A549 treated with Mapracorat at 1 μM for 4 hours (cell line): ENCODE results near the gene TRIM49B. TPM values are rescaled to one million over a fixed set of nuclear protein-coding genes. Genes with fewer than 3 reads are reported as not detected.

Source experiments
- total RNA-seq: library from RNA; stranded (reverse); fragments of 200-300 nt; extraction: Qiagen RNA extraction; gene quantifications from 5 replicates; pipeline ENCODE4 v1.2.3, GENCODE V29; 2022

The TRIM49B gene, protein sequence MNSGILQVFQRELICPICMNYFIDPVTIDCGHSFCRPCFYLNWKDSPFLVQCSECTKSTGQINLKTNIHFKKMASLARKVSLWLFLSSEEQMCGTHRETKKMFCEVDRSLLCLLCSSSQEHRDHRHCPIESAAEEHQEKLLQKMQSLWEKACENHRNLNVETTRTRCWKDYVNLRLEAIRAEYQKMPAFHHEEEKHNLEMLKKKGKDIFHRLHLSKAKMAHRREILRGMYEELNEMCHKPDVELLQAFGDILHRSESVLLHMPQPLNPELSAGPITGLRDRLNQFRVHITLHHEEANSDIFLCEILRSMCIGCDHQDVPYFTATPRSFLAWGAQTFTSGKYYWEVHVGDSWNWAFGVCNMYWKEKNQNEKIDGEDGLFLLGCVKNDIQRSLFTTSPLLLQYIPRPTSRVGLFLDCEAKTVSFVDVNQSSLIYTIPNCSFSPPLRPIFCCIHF
- not detected in 5 replicates for total RNA-seq

DNA sequence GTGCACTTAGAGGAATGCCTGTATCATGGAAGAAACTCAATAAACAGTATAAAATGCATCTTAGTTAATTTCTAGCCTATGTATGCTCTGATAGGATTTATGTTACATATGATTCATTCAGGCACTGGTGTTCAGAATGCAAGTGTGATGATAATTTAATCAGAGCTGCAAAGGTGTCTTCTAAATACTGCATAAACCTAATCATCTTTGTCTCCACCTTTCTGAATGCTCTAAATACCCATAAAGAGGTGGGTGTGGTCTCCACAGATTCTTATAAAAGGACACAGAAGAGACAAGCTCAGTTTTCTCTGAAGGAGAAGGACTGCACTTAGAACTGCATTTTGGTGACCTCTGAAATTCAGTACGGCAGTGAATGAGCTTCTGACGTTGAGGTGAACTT is at the start of gene TRIM49B:
Gene TRIM49B (plus strand): TSS at position 301 of the 400 bp plus-strand sequence. CDS start 2,777 bp downstream, outside the sequence.

DNA sequence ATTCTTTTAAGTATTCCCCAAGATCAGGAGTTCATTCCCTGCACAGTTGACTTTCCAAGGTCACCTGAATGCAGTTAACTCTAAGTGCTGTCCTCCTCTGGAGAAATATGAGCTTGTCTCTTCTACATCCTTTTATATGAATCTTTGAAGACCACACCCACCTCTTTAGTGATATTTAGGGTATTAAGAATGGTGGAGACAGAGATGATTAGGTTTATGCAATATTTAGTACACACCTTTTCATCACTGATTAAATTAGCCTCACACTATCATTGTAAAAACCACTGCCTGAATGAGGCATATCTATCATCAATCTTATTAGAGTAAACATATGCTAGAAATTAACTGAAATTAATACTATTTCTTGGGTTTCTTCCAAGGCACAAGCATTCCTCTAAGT is 44.8 kb upstream of the TRIM49B start, which contains the start of gene TRIM51G:
Gene TRIM51G (minus strand): TSS at position 101 of the 400 bp plus-strand sequence. CDS start 2,190 bp downstream, outside the sequence.

DNA sequence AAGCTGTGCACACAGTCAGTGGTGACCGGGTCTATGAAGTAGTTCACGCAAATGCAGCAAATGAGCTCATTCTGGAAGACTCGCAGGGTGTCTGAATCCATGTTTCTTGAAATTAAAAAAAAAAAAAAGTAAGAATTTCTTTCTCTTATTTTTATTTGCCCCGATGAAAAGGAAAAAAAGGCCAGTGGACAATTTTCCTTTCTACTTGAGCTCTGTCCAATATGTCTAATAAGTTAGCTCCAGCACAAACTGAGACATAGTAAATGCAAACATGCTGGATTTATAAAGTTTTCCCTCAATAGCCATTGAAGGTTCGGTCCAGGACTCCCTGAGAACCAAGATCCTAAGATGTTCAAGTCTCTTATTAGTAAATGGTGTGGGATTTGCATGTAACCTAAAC is 30.4 kb downstream of the TRIM49B start, which contains the start of gene TRIM64C:
Gene TRIM64C (minus strand): TSS at position 101 of the 400 bp plus-strand sequence. CDS start 0 bp downstream, at position 101.

Other genes starting within 250 kb of the TRIM49B start
- not detected in 5 replicates for gene TRIM51G, start 44.9 kb upstream of the TRIM49B start, total RNA-seq
- gene TRIM64C, start 30.3 kb downstream of the TRIM49B start, total RNA-seq, result not detected in 5 replicates
- gene FOLH1, start 179.8 kb downstream of the TRIM49B start, total RNA-seq, result not detected in 5 replicates